SK-N-MC (cell line): Measurements from ENCODE around the gene VAV1.

Source experiments
- EZH2 ChIP-seq: fragments of 200-600 bp; sonication (generic); IDR thresholded peaks from one replicate; pipeline ENCODE4 v1.6.1; 2017; ENCODE audit warnings: antibody characterized with exemption
- FOXP2 ChIP-seq: optimal IDR thresholded peaks from 2 replicates; pipeline ENCODE3; 2011; ENCODE audit warnings: mild to moderate bottlenecking, moderate library complexity; ENCODE audit not compliant: insufficient read depth; ENCODE audit errors: extremely low read length, control extremely low read depth
- POLR2AphosphoS5 ChIP-seq: IDR thresholded peaks from 2 replicates; pipeline ENCODE4 v1.6.1; 2012; ENCODE audit warnings: mild to moderate bottlenecking, low read depth, low read length, borderline replicate concordance

DNA sequence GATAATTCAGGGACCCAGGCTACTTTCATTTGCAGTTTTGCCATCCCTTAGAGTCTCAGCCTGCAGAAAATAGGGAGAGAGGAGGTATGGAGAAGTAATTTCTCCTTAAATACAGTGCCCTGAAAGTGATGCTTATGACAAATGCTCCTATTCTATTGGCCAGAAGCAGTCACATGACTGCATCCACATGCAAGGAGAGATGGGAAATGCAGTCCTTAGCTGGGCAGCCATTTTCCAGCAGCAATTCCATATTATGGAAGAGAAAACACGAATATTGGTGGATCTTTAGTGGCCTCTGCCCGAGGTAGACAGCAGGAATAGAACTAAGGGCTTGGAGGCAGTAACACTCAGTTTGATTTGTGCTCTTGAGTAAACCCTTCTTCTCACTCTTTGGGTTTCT lies 39.4 kb downstream of the VAV1 start:
- TF ChIP-seq EZH2 (no peak), POLR2AphosphoS5 (no peak), FOXP2 (no peak)
